Activated T-cell treated with anti-CD3 and anti-CD28 coated beads, Interleukin-2, amount 50 U/mL, for 72 hours (primary cell): Measurements from ENCODE around the gene IGF2. TPM values are rescaled to one million over a fixed set of nuclear protein-coding genes. Genes with fewer than 3 reads are reported as not detected.

Experiments used
- ATAC-seq, 2 donors: fragments of 150-1000 bp; cut with Tn5 transposase; replicated peaks in 1 of 2; 2 replicates each; pipeline ENCODE4 v1.10.0; 2021; ENCODE audit warnings: moderate library complexity in 2 of 2, mild to moderate bottlenecking in 1 of 2
- DNase-seq, 2 donors: peaks; one replicate each; pipeline ENCODE4 v3.0.0; 2021 to 2022; ENCODE audit warnings: mixed read lengths in 1 of 2
- H3K27ac Mint-ChIP-seq: one replicate; pipeline ENCODE4 v1.8.0; 2022; ENCODE audit warnings: mild to moderate bottlenecking, moderate library complexity, mixed read lengths
- H3K27me3 Mint-ChIP-seq: one replicate; pipeline ENCODE4 v1.8.0; 2022; ENCODE audit warnings: low read depth, mixed read lengths
- H3K36me3 Mint-ChIP-seq, 2 donors: one replicate each; pipeline ENCODE4 v1.8.0; 2022; ENCODE audit warnings: mixed read lengths in 2 of 2, mild to moderate bottlenecking in 1 of 2; ENCODE audit not compliant: insufficient read depth in 2 of 2
- H3K4me1 Mint-ChIP-seq: one replicate; pipeline ENCODE4 v1.8.0; 2022; ENCODE audit warnings: low read depth, mixed read lengths
- H3K4me3 Mint-ChIP-seq, 2 donors: one replicate each; pipeline ENCODE4 v1.8.0; 2022; ENCODE audit warnings: mild to moderate bottlenecking in 2 of 2, mixed read lengths in 2 of 2, moderate library complexity in 2 of 2
- H3K9me3 Mint-ChIP-seq, 2 donors: one replicate each; pipeline ENCODE4 v1.8.0; 2022; ENCODE audit warnings: mixed read lengths in 2 of 2
- total RNA-seq, 2 donors: library from RNA; stranded (reverse); gene quantifications; one replicate each; pipeline ENCODE4 v1.2.3, GENCODE V29; 2022

Gene IGF2
- total RNA-seq, 2 donors from 2014 or later: 2.0 to 40.4 TPM

GRCh38 chr11:2134022-2135010 is 4.9 kb downstream of the IGF2 start:
- Mint-ChIP-seq H3K27ac (no peak overlapping the region), H3K4me1 (no peaks in the 10 kb centered on the region), H3K4me3 (no peak overlapping the region), H3K36me3 (peaks cover 0 to 8% of the 10 kb centered on the region in 2 donors), H3K27me3 (peaks cover 74% of the 10 kb centered on the region), H3K9me3 (peaks cover 4 to 8% of the 10 kb centered on the region in 2 donors)
- ATAC-seq: no peak
- DNase-seq: no peak

GRCh38 chr11:2133241-2134021 is 5.8 kb downstream of the IGF2 start:
- no peak overlapping the region for H3K4me3 Mint-ChIP-seq
- H3K27ac Mint-ChIP-seq: no peak overlapping the region

GRCh38 chr11:2132874-2133240 is 6.3 kb downstream of the IGF2 start:
- Mint-ChIP-seq H3K36me3 (peaks cover 0 to 8% of the 10 kb centered on the region in 2 donors), H3K27me3 (peaks cover 75% of the 10 kb centered on the region), H3K27ac (no peak overlapping the region), H3K4me1 (no peaks in the 10 kb centered on the region), H3K4me3 (no peak overlapping the region), H3K9me3 (peaks cover 4 to 8% of the 10 kb centered on the region in 2 donors)
- DNase-seq (no peak), ATAC-seq (no peak)

More at GRCh38 chr11:2133241-2134021, 5.8 kb downstream of the IGF2 start:
- peaks cover 4 to 8% of the 10 kb centered on the region in 2 donors for H3K9me3 Mint-ChIP-seq
- no peak for DNase-seq
- no peak for ATAC-seq
- no peaks in the 10 kb centered on the region for H3K4me1 Mint-ChIP-seq
- peaks cover 0 to 8% of the 10 kb centered on the region in 2 donors for H3K36me3 Mint-ChIP-seq
- peaks cover 78% of the 10 kb centered on the region for H3K27me3 Mint-ChIP-seq

- peaks cover 4 to 8% of the 10 kb centered on the region in 2 donors for H3K9me3 Mint-ChIP-seq
- peaks cover 0 to 8% of the 10 kb centered on the region in 2 donors for H3K36me3 Mint-ChIP-seq
- H3K27me3 Mint-ChIP-seq: peaks cover 70% of the 10 kb centered on the region
- DNase-seq (no peak), ATAC-seq (no peak)
- H3K4me1 Mint-ChIP-seq: no peaks in the 10 kb centered on the region
- no peak overlapping the region for H3K4me3 Mint-ChIP-seq
- H3K27ac Mint-ChIP-seq: no peak overlapping the region
Observed at GRCh38 chr11:2132246-2132645, 6.9 kb downstream of the IGF2 start.

- peaks cover 4 to 8% of the 10 kb centered on the region in 2 donors for H3K9me3 Mint-ChIP-seq
- H3K36me3 Mint-ChIP-seq: peaks cover 0 to 8% of the 10 kb centered on the region in 2 donors
- ATAC-seq: no peak
- no peaks in the 10 kb centered on the region for H3K4me1 Mint-ChIP-seq
- H3K27me3 Mint-ChIP-seq: peaks cover 64% of the 10 kb centered on the region
- no peak for DNase-seq
- H3K27ac Mint-ChIP-seq: no peak overlapping the region
- no peak overlapping the region for H3K4me3 Mint-ChIP-seq
Observed at GRCh38 chr11:2131371-2132236, 7.6 kb downstream of the IGF2 start.

- ATAC-seq (no peak), DNase-seq (no peak)
- Mint-ChIP-seq H3K4me3 (no peak overlapping the region), H3K9me3 (peaks cover 5 to 14% of the 10 kb centered on the region in 2 donors), H3K36me3 (peaks cover 0 to 8% of the 10 kb centered on the region in 2 donors), H3K27me3 (peaks cover 57% of the 10 kb centered on the region), H3K4me1 (no peaks in the 10 kb centered on the region), H3K27ac (no peak overlapping the region)
Observed at GRCh38 chr11:2130881-2131352, 8.3 kb downstream of the IGF2 start.

GRCh38 chr11:2129699-2130366 is 9.4 kb downstream of the IGF2 start:
- DNase-seq (no peak), ATAC-seq (no peak)
- H3K27me3 Mint-ChIP-seq: peaks cover 49% of the 10 kb centered on the region
- no peaks in the 10 kb centered on the region for H3K4me1 Mint-ChIP-seq
- H3K4me3 Mint-ChIP-seq: no peak overlapping the region
- peaks cover 8 to 14% of the 10 kb centered on the region in 2 donors for H3K9me3 Mint-ChIP-seq
- no peak overlapping the region for H3K27ac Mint-ChIP-seq
- H3K36me3 Mint-ChIP-seq: peaks cover 0 to 8% of the 10 kb centered on the region in 2 donors

- DNase-seq (no peak), ATAC-seq (no peak)
- Mint-ChIP-seq H3K4me1 (no peaks in the 10 kb centered on the region), H3K4me3 (no peak overlapping the region), H3K9me3 (peaks cover 10 to 17% of the 10 kb centered on the region in 2 donors), H3K27me3 (peaks cover 49% of the 10 kb centered on the region), H3K27ac (no peak overlapping the region), H3K36me3 (peaks cover 0 to 8% of the 10 kb centered on the region in 2 donors)
Observed at GRCh38 chr11:2129308-2129698, 9.9 kb downstream of the IGF2 start.

- no peaks in the 10 kb centered on the region for H3K4me1 Mint-ChIP-seq
- no peak for ATAC-seq
Observed at GRCh38 chr11:2128511-2129307, 10.5 kb downstream of the IGF2 start.

GRCh38 chr11:2128130-2128510 is 11.1 kb downstream of the IGF2 start:
- no peak overlapping the region for H3K27ac Mint-ChIP-seq
- ATAC-seq (no peak), DNase-seq (no peak)
- no peak overlapping the region for H3K4me3 Mint-ChIP-seq
- H3K36me3 Mint-ChIP-seq: peaks cover 0 to 8% of the 10 kb centered on the region in 2 donors
- H3K27me3 Mint-ChIP-seq: peaks cover 45% of the 10 kb centered on the region
- no peaks in the 10 kb centered on the region for H3K4me1 Mint-ChIP-seq
- H3K9me3 Mint-ChIP-seq: peaks cover 10 to 17% of the 10 kb centered on the region in 2 donors

More at GRCh38 chr11:2128511-2129307, 10.5 kb downstream of the IGF2 start:
- H3K27ac Mint-ChIP-seq: no peak overlapping the region
- H3K9me3 Mint-ChIP-seq: peaks cover 10 to 17% of the 10 kb centered on the region in 2 donors
- H3K4me3 Mint-ChIP-seq: no peak overlapping the region
- no peak for DNase-seq
- peaks cover 48% of the 10 kb centered on the region for H3K27me3 Mint-ChIP-seq
- peaks cover 0 to 8% of the 10 kb centered on the region in 2 donors for H3K36me3 Mint-ChIP-seq

GRCh38 chr11:2127482-2128129 is 11.6 kb downstream of the IGF2 start:
- H3K4me1 Mint-ChIP-seq: no peaks in the 10 kb centered on the region
- ATAC-seq (no peak), DNase-seq (no peak)
- H3K9me3 Mint-ChIP-seq: peaks cover 10 to 17% of the 10 kb centered on the region in 2 donors
- H3K4me3 Mint-ChIP-seq: no peak overlapping the region
- peaks cover 39% of the 10 kb centered on the region for H3K27me3 Mint-ChIP-seq
- no peak overlapping the region for H3K27ac Mint-ChIP-seq
- peaks cover 0 to 8% of the 10 kb centered on the region in 2 donors for H3K36me3 Mint-ChIP-seq
